HG03139 (cell line): Measurements from ENCODE around the gene ZNF831.
A peak's percentile ranks its signal among the peaks of the same experiment; 100 is the strongest.

Source experiments
- ATAC-seq: cut with Tn5 transposase; IDR thresholded peaks from one replicate; pipeline ENCODE4 v1.9.1; 2021; ENCODE audit not compliant: unreplicated experiment

Gene ZNF831

DNA sequence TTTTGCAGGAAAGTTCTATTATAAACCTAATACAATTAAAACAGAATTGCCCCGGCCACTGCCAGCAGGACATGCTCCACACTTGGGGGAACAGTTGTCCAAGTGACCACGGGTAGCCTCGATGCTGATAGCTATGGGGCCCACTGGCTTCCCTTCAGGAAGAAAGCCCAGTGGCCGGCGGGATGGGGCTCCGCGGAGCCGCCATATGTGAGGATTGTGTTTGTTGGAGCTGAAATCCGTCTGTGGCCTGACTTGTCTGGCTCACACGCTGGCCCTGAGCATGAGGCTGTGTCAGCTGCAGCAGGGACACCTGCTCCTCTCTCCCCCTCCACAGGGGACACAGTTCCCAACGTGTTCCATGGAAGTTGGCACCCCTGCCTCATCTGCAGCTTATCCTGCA is 46.6 kb downstream of the ZNF831 start:
- ATAC-seq = no peak

GRCh38 chr20:59211208-59211765 is 47.7 kb downstream of the ZNF831 start:
- no peak for ATAC-seq

DNA sequence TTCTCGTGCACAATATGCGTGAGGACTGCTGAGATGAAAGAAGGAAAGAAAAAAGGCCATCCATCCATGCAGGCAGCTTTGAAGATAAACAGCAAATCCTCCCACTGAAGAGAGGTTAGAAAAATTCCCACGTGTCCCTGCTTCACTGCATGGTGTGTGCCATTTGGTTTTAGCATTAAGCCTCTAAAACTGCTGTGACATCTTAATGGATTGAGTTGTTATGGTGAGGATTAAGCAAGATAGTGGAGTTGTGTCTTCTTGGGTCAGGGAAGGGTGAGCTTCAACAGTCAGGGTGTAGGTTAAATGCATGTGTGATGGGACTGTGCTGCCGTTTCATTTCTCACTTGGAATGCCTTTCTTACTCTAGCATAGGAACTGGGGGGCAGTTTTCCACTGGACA is 50.5 kb downstream of the ZNF831 start:
- no peak for ATAC-seq

DNA sequence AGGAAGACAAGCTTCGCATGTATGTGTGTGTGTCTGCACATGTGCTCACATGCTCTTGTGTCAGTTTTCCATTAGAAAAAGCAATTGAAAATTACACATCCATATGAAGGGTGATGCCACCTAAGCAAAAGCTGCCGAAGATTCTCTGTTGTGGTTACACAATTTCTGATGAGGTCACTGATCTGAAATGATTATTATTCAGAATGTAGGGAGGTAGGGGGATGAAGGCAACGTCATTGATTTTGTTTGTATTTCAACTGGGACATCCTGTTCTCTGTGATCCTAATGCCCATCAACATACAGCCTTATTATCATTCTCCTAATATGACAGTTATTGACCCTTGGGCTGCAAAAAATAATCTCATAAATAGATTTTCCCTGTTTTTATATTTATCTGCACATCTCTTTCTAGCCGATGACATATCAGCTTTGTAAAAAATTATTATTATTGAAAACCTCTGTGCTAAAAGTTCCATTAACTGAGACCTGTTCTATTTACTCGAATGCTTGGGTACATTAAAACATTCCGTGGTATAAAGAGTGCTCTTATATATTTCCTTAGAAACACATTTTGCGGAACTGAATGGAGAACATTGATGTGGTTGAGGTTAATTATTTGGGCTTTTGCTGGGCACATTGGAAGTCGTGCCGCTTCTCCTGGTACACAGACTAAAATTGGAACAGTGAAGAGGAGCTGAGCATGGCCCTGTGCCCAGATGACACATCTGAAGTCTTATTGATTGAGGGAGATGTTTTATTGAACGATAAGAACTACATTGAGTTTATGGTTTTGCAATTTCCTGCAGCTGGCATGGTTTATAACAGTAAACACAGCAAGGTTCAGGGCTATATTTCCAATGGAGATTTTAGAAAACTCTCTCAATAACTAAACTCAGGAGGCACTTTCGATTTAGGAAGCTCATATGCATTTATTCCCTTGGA is 51.3 kb downstream of the ZNF831 start:
- ATAC-seq = no peak

DNA sequence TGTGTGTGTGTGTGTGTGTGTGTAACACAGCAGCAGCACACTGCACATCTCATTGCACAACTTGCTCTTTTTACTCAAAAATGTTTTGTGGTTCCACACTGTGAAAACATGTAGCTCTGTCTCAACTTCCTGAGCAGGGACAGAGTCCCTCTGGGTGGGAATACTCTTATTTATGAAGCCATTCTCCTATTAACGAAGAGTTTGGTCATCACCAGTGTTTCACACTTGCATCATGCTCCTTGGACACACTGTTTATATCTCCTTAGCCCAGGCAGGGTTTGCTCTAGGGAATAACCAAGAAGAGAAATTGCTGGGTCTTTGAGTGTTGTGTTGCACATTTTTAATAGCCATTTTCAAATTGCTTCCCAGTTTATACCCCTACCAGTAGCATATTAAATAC is 53.6 kb downstream of the ZNF831 start:
- ATAC-seq = no peak

- no peak for ATAC-seq
Observed at GRCh38 chr20:59217794-59218280, 54.2 kb downstream of the ZNF831 start.

DNA sequence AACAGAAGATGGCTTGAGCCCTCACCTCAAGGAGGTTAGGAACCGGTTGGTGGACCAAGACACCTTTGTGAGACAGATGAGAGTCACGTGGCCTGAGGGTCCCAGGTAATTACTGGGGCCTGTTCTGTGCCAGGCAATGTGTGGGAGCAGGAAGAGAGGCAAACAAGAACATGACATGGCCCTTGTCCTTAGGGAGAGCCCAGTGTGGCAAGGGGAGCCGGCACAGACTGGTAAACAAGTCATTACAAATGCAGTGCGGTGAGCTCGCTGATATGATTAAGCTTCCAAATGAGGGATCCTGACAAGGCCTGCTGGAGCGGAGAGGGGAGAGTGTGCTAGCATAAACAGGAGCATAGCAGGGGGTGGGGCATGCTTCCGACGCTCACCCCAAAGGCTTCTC is 55.6 kb downstream of the ZNF831 start:
- no peak for ATAC-seq

DNA sequence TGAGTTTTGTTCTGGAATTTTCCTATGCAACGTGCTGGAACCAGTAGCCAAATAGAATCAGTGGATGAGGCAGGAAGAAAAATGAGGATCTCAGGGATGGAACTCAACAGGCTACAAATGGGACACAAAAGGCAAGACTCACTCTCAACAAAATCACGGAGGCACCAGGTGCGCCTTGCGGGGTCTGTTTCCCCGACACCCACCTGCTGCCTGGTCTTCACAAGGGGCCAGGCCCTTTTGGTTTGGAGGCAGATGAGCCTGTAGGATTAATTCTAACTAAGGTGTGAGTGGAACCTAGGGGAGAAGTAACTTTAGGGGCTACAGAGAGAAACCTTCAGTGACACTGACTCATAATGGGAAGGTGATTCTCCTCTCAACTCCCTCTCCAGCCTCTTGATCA is 56.5 kb downstream of the ZNF831 start:
- ATAC-seq = no peak

- ATAC-seq = no peak
Observed at GRCh38 chr20:59221049-59221706, 57.6 kb downstream of the ZNF831 start.

DNA sequence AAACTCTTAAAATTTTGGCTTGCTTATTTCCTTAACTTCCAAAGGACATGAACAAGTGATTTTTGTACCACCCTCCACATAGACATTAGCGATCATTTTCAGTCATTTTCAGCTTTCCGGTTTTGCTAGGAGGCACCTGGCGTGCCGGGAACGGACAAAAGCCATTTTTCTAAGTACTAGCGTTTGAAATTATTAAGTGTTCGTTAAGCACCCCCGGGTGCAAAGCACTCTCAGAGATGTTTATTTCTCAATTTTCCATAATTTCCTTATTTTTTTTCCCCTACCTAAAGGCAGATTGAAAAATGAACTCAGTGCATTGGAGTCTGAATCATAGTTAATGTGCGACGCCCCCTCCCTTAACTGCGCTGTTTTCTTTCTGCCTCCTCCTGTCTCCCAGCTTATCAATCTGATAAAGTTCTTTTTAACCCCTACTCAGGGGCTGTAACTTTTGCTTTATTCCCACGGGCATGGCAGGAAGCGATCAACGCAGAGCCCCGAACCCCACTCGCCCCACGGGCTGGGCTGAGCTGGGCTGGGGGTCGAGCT is 58.2 kb downstream of the ZNF831 start:
- no peak for ATAC-seq

DNA sequence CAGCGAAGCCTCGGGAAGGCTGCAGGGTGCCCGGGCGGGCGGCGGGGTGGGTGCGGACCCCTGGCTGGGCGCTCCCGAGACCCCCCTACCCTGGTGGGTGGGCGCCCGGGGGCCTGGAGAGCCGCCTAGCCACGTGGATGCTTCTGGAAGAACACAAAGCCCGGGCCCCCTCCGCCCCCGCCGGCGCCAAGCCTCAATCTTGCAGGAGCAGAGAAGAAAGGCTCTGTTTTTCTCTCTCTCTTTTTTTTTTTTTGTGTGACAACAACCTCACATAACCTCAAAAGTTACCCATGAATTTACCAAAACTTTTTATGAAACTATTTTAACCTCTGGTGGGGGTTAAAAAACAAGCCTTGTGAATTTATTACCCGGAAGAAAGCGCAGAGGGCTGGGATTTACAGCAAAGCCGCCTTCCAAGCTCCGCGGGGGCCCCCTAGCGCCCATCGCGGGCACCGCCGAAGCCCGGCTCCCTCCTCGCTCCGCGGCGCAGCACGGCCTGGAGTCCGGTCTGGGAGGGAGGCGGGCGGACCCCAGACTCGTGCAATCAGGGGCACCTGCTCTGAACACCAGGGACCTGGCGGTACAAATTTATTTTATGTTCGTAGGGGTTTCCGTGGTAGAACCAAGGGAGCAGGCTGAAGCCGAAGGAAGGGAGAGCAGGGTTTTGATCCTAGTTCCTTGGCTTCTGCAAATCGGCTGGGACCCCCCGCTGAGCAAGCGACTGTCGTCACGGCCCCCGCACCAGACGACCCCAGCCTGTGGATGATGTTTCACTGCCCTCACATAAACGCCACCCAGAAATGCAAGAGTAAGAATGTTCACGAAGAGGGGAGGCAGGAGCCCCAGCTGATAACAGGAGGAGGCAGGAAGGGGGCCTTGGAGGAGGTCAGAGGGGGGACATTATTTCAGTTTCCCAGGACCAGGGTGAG is 58.9 kb downstream of the ZNF831 start:
- peak; percentile 63 for ATAC-seq

GRCh38 chr20:59223182-59223601 is 59.6 kb downstream of the ZNF831 start:
- ATAC-seq = no peak

- no peak for ATAC-seq
Observed at GRCh38 chr20:59223750-59224149, 60.1 kb downstream of the ZNF831 start.

GRCh38 chr20:59224236-59224635 is 60.6 kb downstream of the ZNF831 start:
- ATAC-seq = no peak

GRCh38 chr20:59230385-59230784 is 66.8 kb downstream of the ZNF831 start:
- no peak for ATAC-seq

- no peak for ATAC-seq
Observed at GRCh38 chr20:59231124-59231804, 67.6 kb downstream of the ZNF831 start.

- no peak for ATAC-seq
Observed at GRCh38 chr20:59232618-59233017, 69.0 kb downstream of the ZNF831 start.

- ATAC-seq = no peak
Observed at GRCh38 chr20:59235226-59235625, 71.6 kb downstream of the ZNF831 start.

- no peak for ATAC-seq
Observed at GRCh38 chr20:59240006-59240405, 76.4 kb downstream of the ZNF831 start.
